Lower lobe of right lung (tissue), 2 donors: ENCODE results near the gene ANXA2R. TPM values are rescaled to one million over a fixed set of nuclear protein-coding genes. Genes with fewer than 3 reads are reported as not detected.

Experiments
- ATAC-seq, 2 donors: fragments of 200-7000 bp; cut with Tn5 transposase; one replicate each; pipeline ENCODE4 v1.9.1; 2020 to 2022; ENCODE audit warnings: mild to moderate bottlenecking in 2 of 2, moderate library complexity in 2 of 2
- DNase-seq: peaks from one replicate; pipeline ENCODE4 v3.0.0-alpha.2; 2020
- H3K27ac ChIP-seq: fragments of 200-600 bp; one replicate; pipeline ENCODE4 v1.8.0; 2022
- H3K27me3 ChIP-seq: fragments of 200-600 bp; one replicate; pipeline ENCODE4 v1.8.0; 2022; ENCODE audit warnings: low read depth
- H3K36me3 ChIP-seq: fragments of 200-600 bp; one replicate; pipeline ENCODE4 v1.8.0; 2022; ENCODE audit warnings: mild to moderate bottlenecking
- H3K4me1 ChIP-seq: fragments of 200-600 bp; one replicate; pipeline ENCODE4 v1.8.0; 2022
- H3K4me3 ChIP-seq: fragments of 200-600 bp; one replicate; pipeline ENCODE4 v1.8.0; 2022; ENCODE audit warnings: mild to moderate bottlenecking
- H3K9me3 ChIP-seq: fragments of 200-600 bp; one replicate; pipeline ENCODE4 v1.8.0; 2022
- intact Hi-C: fragments of 100-400 bp; cut with DNase I; formaldehyde crosslinking; loops from one replicate; pipeline ENCODE4 v1.11.0; 2022
- total RNA-seq: library from RNA; stranded (reverse); fragmentation: NEBNext Ultra II Directional; extraction: Animal tissue kit (Norgen Biotek cat#: 25700); gene quantifications from one replicate; pipeline ENCODE4 v1.2.1, GENCODE V29; 2021
- TF ChIP-seq, protein P1 (sequence below): fragments of 200-600 bp; IDR thresholded peaks from one replicate; pipeline ENCODE4 v1.8.0; 2022; ENCODE audit warnings: antibody characterized with exemption, mild to moderate bottlenecking
- donor health status: DM: no; HTN: yes; CAD: no; lungs with severe emphysema.

Gene ANXA2R
- total RNA-seq, 1 donor from 2014 or later = 4.4 TPM

DNA sequence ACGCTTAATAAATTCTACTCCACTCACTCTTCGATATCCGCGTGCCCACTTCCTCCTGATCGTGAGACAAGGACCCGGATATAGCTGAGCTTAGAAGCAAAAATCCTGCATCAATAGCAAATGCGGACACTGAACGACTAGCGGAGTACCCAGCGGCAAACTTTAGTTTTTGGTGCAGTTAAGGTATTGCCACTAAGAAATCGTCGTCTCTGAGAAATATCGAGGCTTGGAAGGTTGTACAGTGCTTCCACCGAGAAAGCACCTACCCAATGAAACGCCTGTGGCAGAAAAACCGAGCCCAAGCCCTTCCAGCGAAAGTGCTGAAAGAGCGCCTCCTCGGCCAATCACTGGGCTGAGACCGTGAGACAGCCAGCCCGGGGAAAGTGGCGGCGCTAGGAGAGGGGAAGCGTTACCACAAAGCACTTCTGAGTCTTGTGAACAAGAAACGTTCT is 32.2 kb downstream of the ANXA2R start:
- Histone ChIP-seq H3K4me3 (peak overlapping the region; percentile 60), H3K4me1 (peaks cover 19% of the 10 kb centered on the region), H3K27me3 (peaks cover 39% of the 10 kb centered on the region), H3K9me3 (no peaks in the 10 kb centered on the region), H3K36me3 (no peaks in the 10 kb centered on the region), H3K27ac (peak overlapping the region; percentile 89)
- intact Hi-C loops = no loop called here
- DNase-seq (peak; percentile 85), ATAC-seq (peak; percentile 83 to 84)
- TF ChIP-seq, protein P1, sequence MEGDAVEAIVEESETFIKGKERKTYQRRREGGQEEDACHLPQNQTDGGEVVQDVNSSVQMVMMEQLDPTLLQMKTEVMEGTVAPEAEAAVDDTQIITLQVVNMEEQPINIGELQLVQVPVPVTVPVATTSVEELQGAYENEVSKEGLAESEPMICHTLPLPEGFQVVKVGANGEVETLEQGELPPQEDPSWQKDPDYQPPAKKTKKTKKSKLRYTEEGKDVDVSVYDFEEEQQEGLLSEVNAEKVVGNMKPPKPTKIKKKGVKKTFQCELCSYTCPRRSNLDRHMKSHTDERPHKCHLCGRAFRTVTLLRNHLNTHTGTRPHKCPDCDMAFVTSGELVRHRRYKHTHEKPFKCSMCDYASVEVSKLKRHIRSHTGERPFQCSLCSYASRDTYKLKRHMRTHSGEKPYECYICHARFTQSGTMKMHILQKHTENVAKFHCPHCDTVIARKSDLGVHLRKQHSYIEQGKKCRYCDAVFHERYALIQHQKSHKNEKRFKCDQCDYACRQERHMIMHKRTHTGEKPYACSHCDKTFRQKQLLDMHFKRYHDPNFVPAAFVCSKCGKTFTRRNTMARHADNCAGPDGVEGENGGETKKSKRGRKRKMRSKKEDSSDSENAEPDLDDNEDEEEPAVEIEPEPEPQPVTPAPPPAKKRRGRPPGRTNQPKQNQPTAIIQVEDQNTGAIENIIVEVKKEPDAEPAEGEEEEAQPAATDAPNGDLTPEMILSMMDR = no peak

DNA sequence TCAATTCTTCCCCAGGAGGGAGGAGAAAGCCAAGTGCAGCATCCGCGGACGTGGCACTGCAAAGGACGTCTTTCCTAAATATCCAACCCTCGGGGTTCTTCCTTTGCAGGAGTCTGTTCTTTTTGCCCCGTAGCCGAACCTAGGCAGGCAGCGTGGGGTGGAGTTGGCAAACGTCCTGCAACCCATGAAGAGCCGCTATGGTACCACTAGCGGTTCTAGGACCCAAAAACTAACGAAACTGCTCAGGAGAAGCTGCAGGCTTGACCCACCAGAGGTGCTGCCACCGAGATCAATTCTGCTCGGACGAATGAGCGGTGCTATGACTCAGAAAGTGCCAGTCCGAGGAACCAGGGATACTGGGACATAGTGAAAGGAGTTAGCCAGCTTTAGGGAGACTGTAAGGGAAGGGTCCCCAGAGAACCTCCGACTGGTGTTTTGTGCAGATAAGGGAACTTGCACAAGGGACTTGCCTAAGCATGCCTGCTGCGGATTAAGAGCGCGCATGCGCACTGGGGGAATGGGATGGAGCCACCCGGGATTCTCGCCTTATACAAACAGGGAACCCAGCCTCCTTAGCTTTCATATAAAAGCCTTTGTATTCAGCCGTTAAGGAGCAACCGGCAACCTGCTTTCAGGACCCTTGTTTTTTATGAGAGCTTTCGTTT is 32.7 kb downstream of the ANXA2R start:
- TF ChIP-seq, protein P1 = no peak
- ATAC-seq (peak; percentile 77 to 79), DNase-seq (peak; percentile 86)
- intact Hi-C loops = no loop called here
- Histone ChIP-seq H3K9me3 (no peaks in the 10 kb centered on the region), H3K4me1 (peaks cover 19% of the 10 kb centered on the region), H3K4me3 (peak overlapping the region; percentile 60), H3K36me3 (no peaks in the 10 kb centered on the region), H3K27me3 (peaks cover 45% of the 10 kb centered on the region), H3K27ac (peak overlapping the region; percentile 89)

DNA sequence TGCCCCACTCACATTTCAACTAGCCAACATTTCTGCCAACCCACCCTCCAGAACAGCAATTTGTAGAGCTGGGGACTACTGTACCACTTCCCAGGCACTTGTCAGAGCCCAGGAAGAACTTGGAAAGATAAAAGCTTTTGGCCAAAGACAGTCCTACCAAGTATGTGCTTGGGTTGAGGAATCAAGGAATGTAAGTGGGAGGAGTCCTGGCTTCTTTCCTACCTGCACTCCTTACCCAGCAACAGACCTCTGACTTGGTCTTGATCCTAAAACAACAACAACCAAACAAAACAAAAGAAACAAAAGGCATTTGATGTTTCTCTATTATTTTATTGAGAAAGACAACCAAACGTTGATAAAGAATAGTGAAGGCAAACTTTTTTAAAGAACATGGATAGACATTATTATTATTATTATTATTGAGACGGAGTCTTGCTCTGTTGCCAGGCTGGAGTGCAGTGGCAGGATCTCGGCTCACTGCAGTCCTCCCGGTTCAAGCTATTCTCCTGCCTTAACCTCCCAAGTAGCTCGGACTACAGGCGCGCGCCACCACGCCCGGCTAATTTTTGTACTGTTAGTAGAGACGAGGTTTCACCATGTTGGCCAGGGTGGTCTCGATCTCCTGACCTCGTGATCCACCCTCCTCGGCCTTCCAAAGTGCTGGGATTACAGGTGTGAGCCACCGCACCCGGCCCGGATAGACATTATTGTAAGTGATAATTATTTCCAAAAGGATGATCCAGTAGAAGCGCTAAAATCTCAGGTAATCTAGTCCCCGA is 33.5 kb downstream of the ANXA2R start:
- H3K36me3 ChIP-seq = no peaks in the 10 kb centered on the region
- no peak for ATAC-seq
- peaks cover 19% of the 10 kb centered on the region for H3K4me1 ChIP-seq
- peaks cover 48% of the 10 kb centered on the region for H3K27me3 ChIP-seq
- H3K9me3 ChIP-seq = no peaks in the 10 kb centered on the region
- H3K4me3 ChIP-seq = peak overlapping the region; percentile 60
- no peak for DNase-seq
- TF ChIP-seq, protein P1 = no peak
- H3K27ac ChIP-seq = peak overlapping the region; percentile 89
- intact Hi-C loops = no loop called here

DNA sequence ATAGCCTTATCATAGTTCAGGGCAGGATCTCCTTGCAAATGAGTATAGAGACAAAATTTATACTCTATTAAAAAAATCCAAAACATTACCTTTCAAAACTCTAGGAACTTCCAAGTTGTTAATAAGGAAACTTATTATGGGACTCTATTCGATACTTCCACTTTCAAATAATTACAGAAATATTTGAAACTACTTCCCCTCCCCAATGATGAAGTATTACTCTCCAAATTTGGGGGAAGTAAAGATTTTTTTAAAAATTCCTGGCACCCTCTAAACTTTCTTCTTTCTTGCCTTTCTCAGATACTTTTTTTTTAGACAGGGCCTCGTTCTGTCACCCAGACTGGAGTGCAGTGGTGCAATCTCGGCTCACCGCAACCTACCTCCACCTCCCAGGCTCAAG is 35.1 kb downstream of the ANXA2R start:
- peaks cover 18% of the 10 kb centered on the region for H3K4me1 ChIP-seq
- no peak overlapping the region for H3K27ac ChIP-seq
- H3K27me3 ChIP-seq = peaks cover 64% of the 10 kb centered on the region
- DNase-seq (no peak), ATAC-seq (no peak)
- no peaks in the 10 kb centered on the region for H3K9me3 ChIP-seq
- TF ChIP-seq, protein P1 = no peak
- intact Hi-C loops = no loop called here
- no peaks in the 10 kb centered on the region for H3K36me3 ChIP-seq
- no peak overlapping the region for H3K4me3 ChIP-seq

DNA sequence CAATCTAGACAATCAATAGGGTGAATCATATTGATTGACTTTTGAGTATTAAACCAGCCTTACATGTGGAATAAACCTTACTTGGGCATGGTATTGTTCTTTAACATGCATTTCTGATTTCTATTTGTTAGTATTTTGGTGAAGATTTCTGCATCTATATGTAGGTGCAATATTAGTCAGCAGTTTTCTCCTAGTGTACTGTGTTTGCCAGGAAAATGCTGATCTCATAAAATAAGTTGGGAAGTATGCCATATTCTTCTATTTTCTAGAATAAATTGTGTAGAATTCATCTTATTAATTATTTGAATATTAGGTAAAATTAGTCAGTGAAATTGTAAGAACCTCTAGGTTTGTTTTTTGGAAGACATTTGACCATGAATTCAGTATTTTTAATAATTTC is 38.4 kb downstream of the ANXA2R start:
- H3K27me3 ChIP-seq = peaks cover 82% of the 10 kb centered on the region

More for the DNA sequence above, 38.4 kb downstream of the ANXA2R start:
- Histone ChIP-seq H3K36me3 (no peaks in the 10 kb centered on the region), H3K9me3 (no peaks in the 10 kb centered on the region), H3K4me3 (no peak overlapping the region), H3K27ac (no peak overlapping the region), H3K4me1 (peaks cover 12% of the 10 kb centered on the region)
- TF ChIP-seq, protein P1 = no peak
- ATAC-seq (no peak), DNase-seq (no peak)
- intact Hi-C loops = no loop called here
